GM19452 (cell line): ENCODE results near the gene PDGFRA.

Experiments
- ATAC-seq: cut with Tn5 transposase; IDR thresholded peaks from one replicate; pipeline ENCODE4 v1.9.1; 2021; ENCODE audit not compliant: unreplicated experiment

The PDGFRA gene

GRCh38 chr4:54255881-54256280 lies 26.8 kb downstream of the PDGFRA start:
- ATAC-seq = no peak

DNA sequence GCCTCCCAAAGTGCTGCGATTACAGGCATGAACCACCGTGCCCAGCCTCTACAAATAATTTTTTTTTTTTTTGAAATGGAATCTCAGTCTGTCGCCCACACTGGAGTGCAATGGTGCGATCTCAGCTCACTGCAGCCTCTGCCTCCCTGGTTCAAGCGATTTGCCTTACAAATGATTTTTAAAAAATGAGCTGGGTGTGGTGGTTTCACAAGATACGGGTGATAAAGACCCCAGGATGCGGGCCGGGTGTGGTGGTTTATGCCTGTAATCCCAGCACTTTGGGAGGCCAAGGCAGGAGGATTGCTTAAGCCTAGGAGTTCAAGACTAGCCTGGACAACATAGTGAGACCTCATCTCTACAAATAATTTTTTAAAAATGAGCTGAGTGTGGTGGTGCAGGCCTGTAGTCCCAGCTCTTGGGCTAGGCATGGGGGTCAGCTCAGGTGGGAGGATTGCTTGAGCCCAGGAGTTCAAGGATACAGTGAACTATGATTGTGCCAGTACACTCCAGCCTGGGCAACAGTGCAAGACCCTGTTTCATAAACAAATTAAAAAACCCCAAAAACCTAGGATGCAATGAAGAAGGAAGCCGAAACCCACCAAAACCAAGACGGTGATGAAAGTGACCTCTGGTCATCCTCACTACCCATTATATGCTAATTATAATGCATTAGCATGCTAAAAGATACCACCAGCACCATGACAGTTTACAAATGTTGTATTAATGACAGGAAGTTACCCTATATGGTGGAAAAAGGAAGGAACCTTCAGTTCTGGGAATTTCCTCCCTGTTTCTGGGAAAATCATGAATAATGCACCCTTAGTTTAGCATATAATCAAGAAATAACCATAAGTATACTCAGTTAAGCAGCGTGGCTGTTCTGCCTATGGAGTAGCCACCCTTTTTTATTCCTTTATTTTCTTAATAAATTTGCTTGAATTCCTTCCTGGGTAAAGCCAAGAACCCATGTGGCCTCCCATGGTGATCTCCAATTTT lies 27.7 kb downstream of the PDGFRA start:
- ATAC-seq = no peak

- no peak for ATAC-seq
Observed at GRCh38 chr4:54265366-54265765, 36.3 kb downstream of the PDGFRA start.

DNA sequence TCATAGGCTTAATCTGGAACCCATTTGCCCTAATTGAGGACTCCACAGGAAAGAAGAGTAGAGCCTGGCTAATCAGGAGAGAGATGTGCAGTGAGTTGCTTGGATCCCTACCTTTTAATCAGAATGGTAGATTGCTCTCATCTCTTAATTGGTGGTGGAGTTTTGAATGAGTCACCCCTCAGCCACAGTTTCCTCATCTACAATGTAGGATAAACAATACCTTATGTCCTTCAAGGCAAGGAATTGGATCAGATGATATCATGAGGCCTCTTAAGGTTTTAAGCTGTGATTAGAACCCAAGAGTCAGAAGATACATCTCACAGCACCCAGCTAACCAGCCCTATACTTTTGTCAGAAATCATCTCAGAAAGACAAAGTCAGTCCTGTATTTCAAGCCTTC lies 39.1 kb downstream of the PDGFRA start:
- no peak for ATAC-seq

- ATAC-seq = no peak
Observed at GRCh38 chr4:54271464-54271863, 42.4 kb downstream of the PDGFRA start.

GRCh38 chr4:54272051-54272450 lies 43.0 kb downstream of the PDGFRA start:
- no peak for ATAC-seq

DNA sequence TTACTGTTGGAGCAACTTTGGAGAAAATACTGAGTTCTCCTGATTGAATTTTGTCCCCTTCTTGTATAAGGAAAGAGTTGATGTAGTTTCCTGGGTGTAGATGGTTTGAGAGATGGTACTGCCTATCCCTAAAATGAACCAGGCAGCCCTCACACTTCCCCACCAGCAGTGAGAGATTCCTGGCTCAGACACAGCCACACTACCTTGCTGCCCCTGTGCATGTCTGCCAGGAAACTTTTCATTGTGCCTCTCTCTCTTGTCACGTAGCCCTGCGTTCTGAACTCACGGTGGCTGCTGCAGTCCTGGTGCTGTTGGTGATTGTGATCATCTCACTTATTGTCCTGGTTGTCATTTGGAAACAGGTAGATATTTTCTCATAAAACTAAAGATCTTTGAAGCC lies 45.2 kb downstream of the PDGFRA start:
- no peak for ATAC-seq

GRCh38 chr4:54274795-54275665 lies 45.9 kb downstream of the PDGFRA start:
- no peak for ATAC-seq

- ATAC-seq = no peak
Observed at GRCh38 chr4:54276641-54277430, 47.7 kb downstream of the PDGFRA start.

- no peak for ATAC-seq
Observed at GRCh38 chr4:54277691-54278090, 48.6 kb downstream of the PDGFRA start.

DNA sequence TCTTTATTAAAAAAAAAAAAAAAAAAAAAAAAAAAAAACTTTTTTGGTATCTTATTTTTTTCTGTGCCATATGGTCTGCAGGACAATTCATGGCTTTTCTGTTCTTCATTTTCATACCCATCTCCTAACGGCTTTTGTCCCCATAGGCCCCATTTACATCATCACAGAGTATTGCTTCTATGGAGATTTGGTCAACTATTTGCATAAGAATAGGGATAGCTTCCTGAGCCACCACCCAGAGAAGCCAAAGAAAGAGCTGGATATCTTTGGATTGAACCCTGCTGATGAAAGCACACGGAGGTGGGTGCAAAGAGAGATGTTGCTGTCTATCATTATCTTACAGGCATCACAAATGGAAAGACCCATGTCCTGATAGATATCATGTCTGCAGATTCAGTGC lies 49.1 kb downstream of the PDGFRA start:
- no peak for ATAC-seq

GRCh38 chr4:54281054-54281766 lies 52.1 kb downstream of the PDGFRA start:
- no peak for ATAC-seq

DNA sequence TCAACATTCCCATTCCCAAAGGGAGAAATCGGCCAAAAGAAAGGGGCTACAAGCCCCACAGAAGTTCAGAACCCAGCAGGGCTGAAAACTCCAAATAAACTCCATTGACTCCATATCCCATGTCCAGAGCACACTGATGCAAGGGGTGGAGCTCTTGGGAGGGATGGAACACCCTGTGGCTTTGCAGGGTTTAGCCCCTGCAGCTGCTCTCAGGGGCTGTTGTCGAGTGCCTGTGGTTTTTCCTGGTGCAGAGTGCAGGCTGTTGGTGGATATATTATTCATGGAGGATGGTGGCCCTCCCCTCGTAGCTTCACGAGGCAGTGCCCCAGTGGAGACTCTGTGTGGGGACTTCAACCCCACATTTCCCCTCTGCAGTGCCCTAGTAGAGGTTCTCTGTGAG lies 53.7 kb downstream of the PDGFRA start:
- no peak for ATAC-seq

DNA sequence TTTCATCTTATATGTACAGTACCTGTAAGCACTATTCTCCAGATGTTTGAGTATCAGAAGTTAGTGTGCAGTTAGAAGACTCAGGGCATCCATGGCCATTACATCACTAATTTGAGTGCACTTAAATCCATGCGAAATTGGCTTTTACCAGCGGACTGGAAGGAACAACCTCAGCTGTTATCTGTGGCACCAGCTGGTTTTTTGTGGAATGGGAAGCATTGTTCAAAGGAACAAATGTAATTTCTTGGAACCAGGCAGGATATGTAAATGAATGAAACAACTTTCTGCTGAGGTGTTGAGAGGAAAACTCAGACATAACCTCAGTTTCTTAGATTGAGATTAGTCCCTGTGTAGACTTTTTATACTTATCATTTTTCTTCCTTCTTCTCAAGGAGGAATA lies 60.2 kb downstream of the PDGFRA start:
- no peak for ATAC-seq

DNA sequence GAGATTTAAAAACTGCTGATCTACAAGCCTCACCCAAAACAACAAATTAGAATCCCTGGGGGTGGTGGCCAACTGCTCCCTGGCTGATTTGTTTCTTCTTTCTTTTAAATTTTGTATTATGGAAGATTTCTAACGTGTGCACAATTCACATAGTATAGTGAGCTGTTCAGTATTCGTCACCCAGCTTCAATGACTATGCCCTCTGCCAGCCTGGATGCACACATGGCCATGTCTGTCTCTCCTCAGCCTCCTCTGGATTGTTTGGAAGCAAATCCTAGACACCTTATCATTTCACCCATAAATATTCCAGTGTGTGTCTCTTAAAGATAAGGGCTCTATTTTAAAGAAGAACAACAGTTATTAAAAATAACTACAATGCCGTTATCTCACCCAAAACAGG lies 61.9 kb downstream of the PDGFRA start:
- no peak for ATAC-seq

GRCh38 chr4:54296548-54297203 lies 67.6 kb downstream of the PDGFRA start:
- ATAC-seq = no peak

- no peak for ATAC-seq
Observed at GRCh38 chr4:54308110-54308509, 79.0 kb downstream of the PDGFRA start.

GRCh38 chr4:54315561-54316538 lies 86.8 kb downstream of the PDGFRA start:
- ATAC-seq = peak; percentile 96

DNA sequence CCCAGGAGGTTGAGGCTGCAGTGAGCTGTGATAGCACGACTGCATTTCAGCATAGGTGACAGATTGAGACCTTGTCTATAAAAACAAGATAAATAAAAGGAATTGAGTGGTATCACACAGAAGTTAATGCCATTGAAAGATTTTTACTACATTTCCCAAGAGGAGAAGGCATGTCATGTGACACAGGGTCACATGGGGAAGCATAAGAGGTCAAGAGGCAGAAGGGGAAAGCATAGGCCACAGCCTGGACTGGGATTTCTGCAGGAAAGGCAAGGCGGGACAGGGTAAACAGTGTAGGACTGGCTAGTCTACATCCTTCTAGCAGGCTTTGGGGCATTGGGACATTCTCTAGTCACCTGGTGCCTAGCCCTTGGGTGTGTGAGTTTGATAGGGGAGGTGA lies 88.6 kb downstream of the PDGFRA start:
- no peak for ATAC-seq
